CD4-positive, alpha-beta T cell treated with Interleukin-15 for 4 hours (primary cell): ENCODE results near the gene DHRS3.

Experiments used
- DNase-seq: peaks from one replicate; pipeline ENCODE4 v3.0.0-alpha.2; 2020; ENCODE audit warnings: low spot score

The DHRS3 gene

DNA sequence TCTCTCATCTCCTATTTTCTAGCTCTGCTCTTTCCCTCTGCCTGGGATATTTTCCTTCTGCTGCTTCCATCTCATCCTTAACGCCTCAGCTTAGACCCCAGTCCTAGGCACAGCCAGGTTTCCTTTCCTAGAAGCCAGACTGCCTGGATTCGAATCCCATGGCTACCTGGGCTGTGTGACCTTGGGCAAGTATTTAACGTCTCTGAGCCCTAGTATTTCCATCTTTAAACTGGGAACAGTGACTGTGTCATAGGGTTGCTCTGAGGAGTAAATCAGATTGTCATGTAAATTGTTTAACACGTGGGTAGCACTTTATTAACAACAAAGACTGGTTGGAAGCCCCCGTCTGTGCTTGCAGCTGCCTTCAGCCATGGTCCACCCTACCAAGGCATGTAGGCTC is 18.4 kb downstream of the DHRS3 start:
- no peak for DNase-seq

GRCh38 chr1:12598974-12599373 is 19.0 kb downstream of the DHRS3 start:
- no peak for DNase-seq

DNA sequence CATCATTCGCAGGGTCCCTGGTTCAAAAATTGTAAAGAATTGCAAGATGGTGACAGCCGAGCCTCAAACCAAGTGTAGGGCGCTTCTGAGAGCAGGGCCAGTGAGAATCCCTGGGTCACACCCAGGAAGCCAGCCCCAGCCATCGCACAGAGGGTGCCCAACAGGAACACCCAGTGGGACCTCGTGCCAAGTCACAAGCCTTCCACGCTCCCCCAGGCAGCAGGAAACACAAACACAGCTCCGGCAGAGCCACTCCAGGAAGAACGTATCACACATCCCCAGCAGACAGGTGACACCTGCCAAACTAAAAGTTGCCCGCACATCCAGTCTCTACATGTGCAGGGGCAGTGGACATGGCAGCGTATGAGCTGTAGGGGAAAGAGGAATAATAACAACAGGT is 20.2 kb downstream of the DHRS3 start:
- no peak for DNase-seq

DNA sequence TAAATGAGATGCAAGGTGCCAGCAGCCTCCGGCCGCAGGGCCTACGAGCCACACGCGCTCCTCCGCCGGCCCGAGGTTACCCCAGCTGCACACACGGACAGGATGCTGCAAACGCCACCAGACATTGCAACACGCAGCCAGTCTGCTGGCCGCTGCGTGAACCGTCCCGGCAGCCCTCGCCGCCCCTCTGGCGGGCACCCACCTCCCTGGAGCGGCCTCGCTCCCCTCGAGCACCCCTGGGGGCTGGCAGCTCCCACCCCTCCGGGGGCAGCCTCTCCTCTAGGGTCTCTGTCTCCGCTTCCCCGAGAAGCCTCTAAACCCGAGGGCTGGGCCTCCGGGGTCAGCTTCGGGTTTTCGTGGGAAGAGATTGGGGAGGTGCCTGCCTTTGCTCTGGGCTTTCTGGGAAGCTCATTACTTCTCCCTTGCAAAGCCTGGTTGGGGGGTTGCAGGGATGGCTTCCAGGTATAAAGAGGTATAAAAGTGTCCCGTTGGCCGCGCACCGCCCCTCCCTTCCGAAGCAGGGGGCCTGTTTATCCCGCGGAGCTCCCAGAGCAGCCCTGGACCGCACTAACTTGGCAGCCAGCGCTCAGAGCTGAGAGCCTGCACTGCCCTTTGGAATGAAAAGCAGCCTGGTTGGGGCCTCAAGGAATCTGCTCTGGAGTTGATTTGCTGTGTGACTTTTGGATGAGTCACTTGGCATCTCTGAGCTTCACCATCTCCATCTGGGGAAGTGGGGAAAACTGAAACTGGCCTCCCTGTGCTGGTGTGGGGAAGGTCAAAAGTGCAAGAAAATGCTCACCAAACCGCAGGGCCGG is 21.8 kb downstream of the DHRS3 start:
- DNase-seq: no peak

GRCh38 chr1:12595757-12596006 is 22.3 kb downstream of the DHRS3 start:
- DNase-seq: no peak

DNA sequence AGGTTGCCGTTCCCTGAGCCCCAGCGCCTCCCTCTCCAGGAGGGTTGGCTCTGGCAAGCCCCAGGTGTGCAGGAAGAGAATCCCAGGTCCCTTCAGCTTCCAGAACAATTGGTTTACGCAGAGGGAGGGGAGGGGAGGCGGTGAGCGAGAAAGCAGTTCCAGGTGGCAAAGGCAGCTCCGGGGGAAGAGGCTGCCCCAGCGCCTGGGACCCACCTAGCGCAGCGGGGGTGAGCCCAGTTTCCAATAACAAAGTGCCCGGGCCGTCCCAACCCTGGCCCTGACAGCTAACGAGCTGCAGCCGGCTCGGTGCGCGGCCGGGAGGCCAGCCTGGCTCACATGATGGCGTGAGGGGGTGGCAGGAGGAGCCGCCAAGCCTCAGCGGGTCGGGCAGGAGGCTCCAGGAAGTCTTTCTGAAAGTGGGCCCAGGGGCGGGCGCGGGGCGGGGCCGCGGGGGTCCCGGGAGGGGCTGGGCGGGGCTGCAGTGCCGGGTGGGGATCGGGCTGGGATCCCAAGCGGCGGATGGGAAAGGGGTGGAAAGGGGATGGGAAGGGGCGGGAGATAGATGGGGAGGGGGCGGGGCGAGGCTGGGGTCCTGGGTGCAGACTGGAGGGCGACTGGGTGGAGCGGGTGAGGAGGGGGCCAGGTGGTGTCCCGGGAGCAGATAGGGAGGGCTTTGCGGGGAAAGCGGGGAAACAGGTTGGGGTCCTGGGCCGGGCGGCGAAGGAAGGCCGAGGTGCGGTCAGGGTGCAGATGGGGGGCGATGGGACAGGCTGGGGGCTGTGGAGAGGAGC is 22.8 kb downstream of the DHRS3 start:
- no peak for DNase-seq

DNA sequence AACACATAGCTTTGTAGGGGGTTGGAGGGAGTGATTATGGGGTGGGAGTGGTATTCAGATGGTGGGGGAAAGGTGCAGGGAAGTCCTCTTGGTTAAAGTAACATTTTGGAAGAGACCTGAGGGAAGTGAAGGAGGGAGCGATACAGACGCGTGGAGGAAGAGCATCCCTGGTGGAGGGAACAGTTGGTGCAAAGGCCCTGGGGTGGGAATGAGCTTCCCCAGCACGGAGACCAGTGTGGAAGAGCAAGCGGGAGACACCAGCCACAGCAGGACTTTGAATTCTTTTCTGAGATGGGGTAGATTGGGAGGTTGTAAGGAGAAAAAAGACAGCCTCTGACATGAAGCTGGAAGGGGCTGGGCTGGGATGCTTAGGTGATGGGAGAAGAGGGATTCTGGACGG is 23.5 kb downstream of the DHRS3 start:
- DNase-seq: no peak

DNA sequence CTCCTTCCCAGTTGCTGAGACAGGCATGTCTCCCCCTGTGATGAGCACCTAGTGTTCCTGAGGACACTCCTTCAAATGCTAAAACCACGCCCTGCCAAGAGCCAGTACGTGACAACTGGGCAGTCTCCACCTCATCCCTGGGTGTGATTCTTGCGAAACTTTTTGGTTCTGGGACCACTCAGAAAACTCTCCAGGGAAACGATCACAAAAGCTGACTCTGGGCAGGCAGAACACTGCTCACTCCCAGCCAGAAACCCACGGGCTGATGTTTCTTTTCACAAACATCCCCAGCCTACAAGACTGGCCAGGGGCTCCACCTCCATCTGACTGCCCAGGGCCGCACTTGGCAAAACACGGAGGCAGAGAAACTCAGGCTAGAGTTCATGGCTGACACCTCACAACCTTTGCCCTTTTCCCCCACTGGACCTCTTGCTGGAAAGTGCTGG is 24.4 kb downstream of the DHRS3 start:
- DNase-seq: no peak

GRCh38 chr1:12592496-12592895 is 25.5 kb downstream of the DHRS3 start:
- no peak for DNase-seq

GRCh38 chr1:12591267-12591938 is 26.6 kb downstream of the DHRS3 start:
- no peak for DNase-seq

DNA sequence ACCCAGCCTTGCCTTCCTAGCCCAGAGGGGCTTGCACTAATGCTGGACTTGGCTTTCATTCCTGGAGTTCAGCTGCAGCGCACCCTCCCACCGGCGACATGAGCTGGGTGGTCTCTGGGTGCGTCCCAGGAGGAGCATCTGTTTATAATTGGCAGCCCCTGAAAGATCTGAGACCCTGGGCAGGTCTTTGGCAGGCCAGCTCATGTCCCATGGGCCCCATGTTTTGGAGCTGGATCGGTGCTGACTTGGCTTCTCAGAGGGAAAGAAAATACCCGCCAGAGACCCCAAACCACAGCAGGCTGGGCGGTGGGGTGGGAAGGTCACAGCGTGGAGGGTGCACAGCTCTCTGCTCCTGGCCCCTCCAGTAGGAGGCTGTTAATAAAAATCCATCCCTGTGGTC is 29.3 kb downstream of the DHRS3 start:
- no peak for DNase-seq

- peak; percentile 11 for DNase-seq
Observed at GRCh38 chr1:12587981-12588640, 29.9 kb downstream of the DHRS3 start.

GRCh38 chr1:12585951-12586942 is 31.8 kb downstream of the DHRS3 start:
- no peak for DNase-seq

GRCh38 chr1:12585536-12585935 is 32.5 kb downstream of the DHRS3 start:
- DNase-seq: no peak

DNA sequence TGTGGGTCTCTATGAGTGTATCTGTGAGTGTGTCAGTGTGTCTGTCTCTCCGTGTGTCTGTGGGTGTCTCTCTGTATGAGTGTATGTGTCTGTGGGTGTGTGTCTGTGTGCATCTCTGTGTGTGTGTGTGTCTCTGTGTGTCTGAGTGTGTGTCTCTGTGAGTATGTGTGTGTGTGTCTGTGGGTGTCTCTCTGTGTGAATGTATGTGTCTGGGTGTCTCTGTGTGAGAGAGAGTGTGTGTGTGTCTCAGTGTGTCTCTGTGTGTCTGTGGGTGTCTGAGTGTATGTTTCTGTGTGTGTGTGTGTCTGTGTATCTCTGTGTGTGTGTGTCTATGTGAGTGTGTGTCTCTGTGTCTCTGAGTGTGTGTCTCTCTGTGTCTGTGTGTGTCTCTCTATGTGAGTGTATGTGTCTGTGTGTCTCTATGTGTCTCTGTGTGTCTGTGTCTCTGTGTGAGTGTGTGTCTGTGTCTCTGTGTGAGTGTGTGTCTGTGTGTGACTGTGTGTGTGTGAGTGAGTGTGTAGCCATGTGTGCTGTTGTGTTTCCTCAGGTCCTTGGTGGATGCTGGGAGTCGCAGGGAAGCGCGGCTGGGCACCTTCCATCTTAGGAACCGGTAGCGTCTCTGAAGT is 33.0 kb downstream of the DHRS3 start:
- no peak for DNase-seq

DNA sequence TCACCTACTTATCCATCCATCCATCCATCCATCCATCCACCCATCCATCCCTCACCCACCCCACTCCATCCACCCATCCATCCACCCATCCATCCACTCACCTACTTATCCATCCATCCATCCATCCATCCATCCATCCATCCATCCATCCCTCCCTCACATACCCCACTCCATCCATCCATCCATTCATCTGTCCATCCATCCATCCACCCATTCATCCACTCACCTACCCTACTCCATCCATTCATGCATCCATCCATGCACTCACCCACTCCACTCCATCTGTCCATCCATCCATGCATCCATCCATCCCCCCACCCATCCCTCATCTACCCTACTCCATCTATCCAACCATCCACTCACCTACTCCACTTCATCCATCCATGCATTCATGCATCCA is 34.5 kb downstream of the DHRS3 start:
- DNase-seq: no peak

DNA sequence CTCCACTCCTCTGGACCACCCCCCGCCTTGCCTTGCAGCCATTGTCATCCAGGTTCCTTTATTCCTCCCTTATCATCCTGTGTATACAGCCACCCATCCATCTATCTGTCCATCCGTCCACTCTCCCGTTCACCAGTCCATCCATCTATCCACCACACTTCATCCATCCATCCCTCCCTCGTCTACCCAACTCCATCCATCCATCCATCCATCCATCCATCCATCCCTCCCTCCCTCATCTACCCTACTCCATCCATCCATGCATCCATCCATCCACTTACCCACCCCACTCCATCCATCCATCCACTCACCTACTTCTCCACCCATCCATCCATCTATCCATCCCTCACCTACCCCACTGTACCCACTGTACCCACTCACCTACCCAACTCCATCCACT is 35.4 kb downstream of the DHRS3 start:
- no peak for DNase-seq

DNA sequence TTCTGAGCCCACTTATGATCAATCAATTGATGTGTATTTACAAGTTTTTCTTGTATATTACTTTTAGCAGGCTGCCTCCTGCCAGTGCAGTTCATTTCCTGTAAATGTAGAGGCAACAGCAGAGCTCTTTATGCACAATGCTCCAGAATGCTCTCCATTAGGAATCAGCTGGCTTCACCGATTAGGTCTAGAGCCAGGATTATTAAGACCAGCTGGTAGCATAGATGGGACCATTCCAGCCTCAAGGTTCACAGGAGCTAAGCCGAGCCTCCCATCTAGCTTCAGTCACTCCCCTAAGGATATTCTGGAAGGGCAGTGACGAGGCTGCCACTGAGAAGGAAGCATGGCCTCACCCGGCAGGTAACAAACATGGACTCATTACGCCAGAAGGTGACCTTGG is 36.8 kb downstream of the DHRS3 start:
- no peak for DNase-seq

GRCh38 chr1:12580054-12580887 is 37.7 kb downstream of the DHRS3 start:
- DNase-seq: no peak

DNA sequence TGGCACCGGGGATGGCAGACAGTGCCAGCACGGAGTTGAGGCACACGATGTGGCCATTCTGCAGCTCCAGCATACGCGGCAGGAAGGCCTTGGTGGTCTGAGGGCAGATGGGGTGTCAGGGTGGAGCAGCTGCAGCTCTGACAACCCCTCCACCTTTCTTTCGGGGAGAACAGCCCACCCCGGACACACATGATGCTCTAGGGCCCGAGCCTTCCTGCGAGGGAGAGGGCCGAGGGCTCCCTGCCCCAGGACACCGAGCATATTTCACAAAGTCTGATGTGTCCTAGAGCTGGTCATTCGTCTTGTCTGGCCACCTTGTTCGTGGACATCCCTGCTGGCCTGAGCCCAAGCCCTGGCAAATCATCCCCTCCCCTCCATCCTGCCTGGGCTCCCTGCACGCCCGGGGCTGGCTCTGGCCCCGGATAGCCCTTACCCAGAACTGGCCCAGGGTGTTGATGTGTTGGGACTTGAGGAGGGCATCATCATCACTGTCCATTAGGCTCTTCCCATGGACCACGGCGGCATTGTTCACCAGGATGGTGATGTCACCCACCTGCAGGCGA is 39.1 kb downstream of the DHRS3 start:
- DNase-seq: no peak
